Cerebellar cortex (tissue), 1 donor: Measurements from ENCODE around the gene CCDC85C.

ENCODE experiments used
- DNase-seq: peaks from one replicate; pipeline ENCODE4 v3.0.0-alpha.2; 2015; ENCODE audit warnings: low spot score

CCDC85C gene

GRCh38 chr14:99628887-99629618, 25.0 kb upstream of the CCDC85C start:
- peak; percentile 80 for DNase-seq

DNA sequence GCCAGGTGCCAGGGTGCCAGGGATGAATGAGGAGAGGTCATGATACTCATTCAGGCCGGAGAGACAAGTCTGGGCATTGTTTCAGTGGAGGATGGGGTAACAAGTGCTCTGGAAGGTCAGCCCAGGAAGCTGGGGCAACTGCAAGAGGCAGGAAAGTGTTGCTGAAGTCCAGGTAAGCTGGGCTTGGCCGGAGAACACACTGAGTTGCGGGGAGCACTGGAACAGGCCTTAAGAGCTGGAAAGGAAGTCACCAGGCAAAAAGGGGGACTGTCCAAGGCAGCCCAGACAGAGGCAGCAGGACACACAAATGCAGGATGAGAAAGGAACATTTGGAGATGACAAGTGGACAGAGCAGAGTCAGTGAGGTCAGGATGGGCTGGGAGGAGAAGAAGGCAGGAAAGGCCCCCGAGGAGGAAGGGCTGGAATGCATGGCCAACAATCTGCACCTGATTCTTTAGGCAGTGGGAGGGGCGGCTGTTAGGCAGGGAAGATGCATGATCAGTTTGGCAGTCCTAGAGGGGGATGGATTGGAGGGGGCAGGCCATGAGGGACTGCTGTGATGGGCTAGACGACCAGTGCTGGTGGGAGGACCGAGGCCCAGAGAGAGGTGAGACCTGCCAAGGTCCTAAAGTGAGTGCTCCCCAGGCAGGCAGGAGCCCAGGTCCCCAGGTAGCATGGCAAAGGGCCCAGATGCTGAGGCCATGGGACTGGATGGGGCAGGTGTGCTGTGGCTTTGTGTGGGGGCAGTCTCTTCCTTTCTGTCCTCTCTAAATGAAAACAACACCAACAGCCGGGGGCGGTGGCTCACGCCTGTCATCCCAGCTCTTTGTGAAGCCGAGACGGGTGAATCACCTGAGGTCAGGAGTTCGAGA, 23.7 kb upstream of the CCDC85C start:
- DNase-seq, result no peak

DNA sequence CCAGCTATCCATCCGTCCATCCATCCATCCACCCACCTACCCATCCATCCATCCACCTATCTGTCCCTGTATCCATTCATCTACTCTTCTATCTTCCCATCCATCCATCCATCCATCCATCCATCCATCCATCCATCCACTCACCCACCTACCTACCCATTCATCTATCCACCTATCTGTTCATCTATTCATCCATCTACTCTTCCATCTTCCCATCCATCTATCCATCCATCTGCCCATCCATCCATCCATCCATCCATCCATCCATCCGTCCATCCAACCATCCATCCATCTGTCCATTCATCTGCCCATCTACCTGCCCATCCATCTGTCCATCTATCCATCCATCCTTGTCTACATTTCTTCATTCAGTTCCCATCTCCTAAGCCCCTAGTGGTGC, 23.1 kb upstream of the CCDC85C start:
- DNase-seq, result no peak

GRCh38 chr14:99626041-99626648, 22.1 kb upstream of the CCDC85C start:
- DNase-seq, result no peak

GRCh38 chr14:99625476-99625875, 21.5 kb upstream of the CCDC85C start:
- no peak for DNase-seq

DNA sequence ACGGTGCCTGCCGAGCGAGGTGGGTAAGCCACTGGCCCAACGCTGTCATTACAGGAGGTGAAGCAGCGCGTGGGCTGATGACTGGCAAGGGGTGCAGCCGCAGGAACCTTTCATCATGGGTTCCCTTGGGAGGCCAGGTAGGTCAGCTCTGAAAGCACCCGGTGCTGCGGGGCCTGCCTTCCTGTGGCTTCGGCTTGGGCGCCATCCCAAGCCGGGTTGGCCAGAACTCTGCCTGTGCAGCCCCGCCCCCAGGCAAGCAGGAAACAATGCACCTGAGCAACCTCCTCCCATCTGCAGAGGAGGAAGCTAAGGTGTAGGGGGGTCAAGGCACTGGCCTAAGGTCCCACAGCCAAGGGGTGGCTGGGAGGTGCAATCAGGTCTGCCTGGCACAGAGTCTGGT, 21.0 kb upstream of the CCDC85C start:
- no peak for DNase-seq

- DNase-seq, result no peak
Measured at GRCh38 chr14:99624024-99624423, 20.0 kb upstream of the CCDC85C start.

- DNase-seq, result no peak
Measured at GRCh38 chr14:99621948-99622347, 17.9 kb upstream of the CCDC85C start.

GRCh38 chr14:99619835-99620834, 16.1 kb upstream of the CCDC85C start:
- no peak for DNase-seq

DNA sequence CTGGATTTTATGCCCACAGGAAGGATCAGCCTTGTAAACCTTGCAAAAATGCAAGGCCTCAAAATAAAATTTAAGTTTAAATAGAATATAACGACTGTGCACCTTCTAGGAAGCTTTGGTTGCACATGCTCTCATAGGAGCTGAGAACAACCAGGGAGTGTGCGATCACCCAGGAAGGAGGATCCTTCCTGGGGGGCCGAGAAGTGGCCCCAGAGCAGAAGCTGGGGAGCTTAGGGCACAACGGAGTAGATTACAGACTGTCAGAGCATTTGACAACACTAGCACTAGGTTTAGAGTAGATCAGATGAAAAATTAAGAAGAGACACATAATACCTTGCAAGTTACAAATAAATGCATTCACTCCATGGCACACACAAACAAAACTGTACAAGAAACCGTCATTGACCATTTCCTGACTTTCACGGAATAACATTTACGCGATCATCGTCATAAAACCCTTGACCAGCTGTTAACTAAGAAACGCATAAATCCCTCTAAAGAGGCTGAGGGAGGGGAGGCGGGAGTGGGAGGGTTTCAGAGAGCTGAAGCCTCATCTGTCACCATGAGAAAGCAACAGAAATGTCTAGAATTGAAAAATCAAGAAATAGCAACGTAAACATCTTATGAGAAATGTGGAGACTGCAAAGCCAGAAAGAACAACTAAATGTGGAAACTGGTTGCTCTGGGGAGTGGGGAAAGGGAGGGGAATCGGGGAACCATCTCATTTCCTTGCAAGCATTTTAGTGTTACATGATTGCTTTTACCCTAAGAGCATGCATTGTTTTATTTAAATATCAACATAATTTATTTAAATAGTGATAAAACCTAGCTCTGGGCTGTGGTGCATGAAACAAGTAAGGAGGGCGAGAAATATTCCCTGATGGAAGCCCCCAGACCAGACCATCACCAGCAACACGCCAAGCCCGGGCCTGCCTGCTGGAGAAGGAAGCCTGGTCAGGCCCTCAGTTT, 13.1 kb upstream of the CCDC85C start:
- no peak for DNase-seq

GRCh38 chr14:99615497-99616157, 11.6 kb upstream of the CCDC85C start:
- no peak for DNase-seq

DNA sequence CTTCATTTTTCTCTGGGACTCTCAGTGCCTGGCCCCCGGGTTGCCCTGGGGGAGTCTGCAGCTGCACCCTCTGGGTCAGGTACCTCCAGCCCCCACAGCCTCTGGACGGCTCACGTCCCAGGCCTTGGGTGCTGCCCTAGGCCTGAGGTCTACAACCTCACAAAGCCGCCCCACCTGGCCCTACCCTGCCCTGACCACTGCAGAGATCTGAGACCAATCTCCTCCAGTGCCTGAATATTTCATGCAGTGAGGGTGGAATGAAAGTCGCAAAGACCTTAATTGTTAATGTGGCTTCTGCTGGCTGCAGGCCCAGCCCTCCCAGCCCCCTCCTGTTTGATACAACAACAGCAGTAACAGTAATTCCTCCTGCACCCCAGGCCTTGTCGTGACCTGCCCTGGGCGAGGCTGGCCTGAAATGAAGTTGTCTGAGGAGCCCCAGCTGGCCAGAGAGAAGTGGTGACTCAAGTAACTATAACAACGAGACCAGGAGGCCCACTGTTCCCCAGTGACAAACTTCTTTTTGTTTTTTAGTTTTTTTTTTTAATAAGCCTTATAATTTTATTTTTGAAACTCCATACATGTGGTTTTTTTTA, 8.8 kb upstream of the CCDC85C start:
- DNase-seq, result no peak

- DNase-seq, result no peak
Measured at GRCh38 chr14:99612071-99612737, 8.2 kb upstream of the CCDC85C start.

GRCh38 chr14:99611646-99612045, 7.6 kb upstream of the CCDC85C start:
- no peak for DNase-seq

DNA sequence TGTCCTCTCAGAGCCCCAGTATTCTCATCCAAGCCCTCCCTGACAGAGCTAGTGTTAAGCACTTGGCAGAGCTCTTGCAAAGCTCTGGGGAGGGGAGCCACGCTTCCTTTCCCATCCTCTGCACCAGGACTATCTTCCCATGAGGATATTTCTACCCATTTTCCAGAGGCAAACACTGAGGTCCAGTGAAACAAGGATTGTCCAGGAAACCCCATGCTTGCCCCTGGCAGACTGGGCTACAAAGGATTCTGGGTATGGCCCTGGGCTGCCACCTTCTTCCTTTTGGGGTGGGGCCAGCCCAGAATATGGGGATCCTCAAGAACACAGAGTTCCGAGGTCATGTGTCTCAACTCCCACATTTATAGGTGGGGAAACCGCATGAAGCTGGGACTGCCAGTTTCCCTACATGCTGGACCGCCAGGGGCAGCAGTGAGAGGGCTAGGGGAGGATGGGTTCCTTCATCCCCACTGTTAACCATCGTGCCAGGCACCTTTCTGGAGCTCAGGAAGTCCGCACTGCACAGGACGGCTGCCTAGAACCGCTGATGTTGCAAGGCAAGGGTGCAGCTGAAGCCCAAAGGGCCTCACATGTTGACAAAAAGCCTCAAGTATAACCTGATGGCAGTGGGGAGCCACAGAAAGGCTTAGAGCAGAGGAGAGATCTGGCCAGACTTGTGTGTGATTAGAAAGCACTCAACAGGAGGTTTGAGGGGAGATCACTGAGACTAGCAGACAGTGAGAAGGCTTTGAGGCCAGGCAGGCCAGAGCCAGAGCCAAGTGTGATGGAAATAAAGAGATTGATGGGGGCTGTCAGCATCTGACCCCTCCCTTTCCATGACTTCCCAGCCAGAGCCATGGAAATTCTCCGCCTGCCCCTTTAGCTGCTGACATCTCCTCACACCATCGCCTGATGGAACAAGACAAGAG, 5.5 kb upstream of the CCDC85C start:
- no peak for DNase-seq

DNA sequence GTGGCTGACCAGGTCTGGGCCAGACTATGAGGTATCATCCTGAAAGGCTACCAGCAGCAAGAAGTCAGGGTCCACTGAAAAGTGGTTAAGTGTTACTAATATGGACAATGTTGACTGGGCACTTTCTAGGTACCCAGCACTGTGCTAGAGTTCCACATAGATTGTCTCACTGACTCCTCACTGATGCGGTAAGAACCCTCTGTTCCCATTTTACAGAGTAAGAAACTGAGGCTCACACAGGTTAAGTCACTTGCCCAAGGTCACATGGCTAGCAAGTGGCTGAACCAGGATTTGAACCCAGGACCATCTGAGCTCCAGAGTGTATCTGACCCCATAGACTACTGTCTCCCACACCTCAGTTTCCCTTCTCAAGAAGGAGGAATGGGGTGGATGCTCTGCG, 4.6 kb upstream of the CCDC85C start:
- no peak for DNase-seq

DNA sequence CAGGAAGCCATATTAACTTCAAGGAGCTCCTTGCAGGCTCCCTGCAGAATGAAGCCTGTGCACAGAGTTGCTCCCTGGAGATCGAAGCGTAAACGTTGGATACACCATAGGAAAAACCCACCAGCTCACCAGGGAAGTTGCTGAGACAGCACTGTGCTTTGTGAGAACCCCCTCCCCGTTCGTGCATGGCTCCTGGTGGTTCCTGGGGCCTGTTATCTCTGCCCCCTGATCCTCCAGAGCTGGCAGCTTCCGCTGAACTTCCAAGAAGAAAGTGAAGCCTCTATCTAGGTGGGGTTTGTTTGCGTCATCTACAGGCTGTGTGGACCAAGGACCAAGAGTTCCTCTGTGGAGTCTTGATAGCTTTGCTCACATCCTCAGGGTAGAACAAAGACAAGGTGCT, 2.4 kb upstream of the CCDC85C start:
- DNase-seq, result no peak
